ENCODE measurements around the gene LRWD1. TPM values are rescaled to one million over a fixed set of nuclear protein-coding genes. Genes with fewer than 3 reads are reported as not detected.

LRWD1 gene
- total and polyA plus RNA-seq, 2 of the 4 experiments (the other 2 are of a cell fraction), result 20.3 to 27.2 TPM

DNA sequence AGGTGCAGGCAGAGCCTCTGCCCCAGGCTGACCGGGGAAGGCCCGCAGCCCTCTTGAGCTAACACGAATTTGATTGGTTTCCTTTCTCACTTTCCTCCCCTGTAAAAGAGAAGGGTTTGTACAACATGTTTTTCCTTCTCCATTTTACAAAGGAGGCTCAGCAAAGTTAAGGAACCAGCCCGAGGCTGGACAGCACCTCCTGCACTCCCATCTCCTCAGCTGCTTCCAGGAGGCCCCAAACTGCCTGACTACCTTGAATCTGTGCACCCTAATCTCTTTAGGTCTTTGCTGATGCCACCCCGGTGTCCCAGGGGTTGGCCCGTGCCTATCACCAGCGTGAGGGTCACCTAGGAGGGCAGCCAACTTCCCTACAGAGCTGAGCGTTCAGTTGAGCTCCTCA lies 4.3 kb upstream of the LRWD1 start:
- no peaks in the 10 kb centered on the region for H3K27me3 ChIP-seq (ENCODE audit: control insufficient read depth, insufficient read depth, low read length)
- TF ChIP-seq NFE2L2 (IDR thresholded peaks at IDR 0.05; ENCODE audit: low read depth, low read length), result no peak
- no peak for TF ChIP-seq SMC3 (IDR thresholded peaks at IDR 0.05; ENCODE audit: low read depth, low read length)
- TF ChIP-seq, protein P1, sequence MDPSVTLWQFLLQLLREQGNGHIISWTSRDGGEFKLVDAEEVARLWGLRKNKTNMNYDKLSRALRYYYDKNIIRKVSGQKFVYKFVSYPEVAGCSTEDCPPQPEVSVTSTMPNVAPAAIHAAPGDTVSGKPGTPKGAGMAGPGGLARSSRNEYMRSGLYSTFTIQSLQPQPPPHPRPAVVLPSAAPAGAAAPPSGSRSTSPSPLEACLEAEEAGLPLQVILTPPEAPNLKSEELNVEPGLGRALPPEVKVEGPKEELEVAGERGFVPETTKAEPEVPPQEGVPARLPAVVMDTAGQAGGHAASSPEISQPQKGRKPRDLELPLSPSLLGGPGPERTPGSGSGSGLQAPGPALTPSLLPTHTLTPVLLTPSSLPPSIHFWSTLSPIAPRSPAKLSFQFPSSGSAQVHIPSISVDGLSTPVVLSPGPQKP (IDR thresholded peaks at IDR 0.05; ENCODE audit: borderline replicate concordance, low read depth, low read length), result no peak
- TF ChIP-seq RCOR1 (IDR thresholded peaks at IDR 0.05; ENCODE audit: insufficient replicate concordance, low read length), result no peak
- TF ChIP-seq FOS (IDR thresholded peaks at IDR 0.05; ENCODE audit: low read depth, low read length), result no peak
- no peak for TF ChIP-seq RAD21 (IDR thresholded peaks at IDR 0.05; ENCODE audit: low read length)
- no peak for TF ChIP-seq MAZ (IDR thresholded peaks at IDR 0.05; ENCODE audit: borderline replicate concordance, low read depth, low read length)
- TF ChIP-seq, protein P2, sequence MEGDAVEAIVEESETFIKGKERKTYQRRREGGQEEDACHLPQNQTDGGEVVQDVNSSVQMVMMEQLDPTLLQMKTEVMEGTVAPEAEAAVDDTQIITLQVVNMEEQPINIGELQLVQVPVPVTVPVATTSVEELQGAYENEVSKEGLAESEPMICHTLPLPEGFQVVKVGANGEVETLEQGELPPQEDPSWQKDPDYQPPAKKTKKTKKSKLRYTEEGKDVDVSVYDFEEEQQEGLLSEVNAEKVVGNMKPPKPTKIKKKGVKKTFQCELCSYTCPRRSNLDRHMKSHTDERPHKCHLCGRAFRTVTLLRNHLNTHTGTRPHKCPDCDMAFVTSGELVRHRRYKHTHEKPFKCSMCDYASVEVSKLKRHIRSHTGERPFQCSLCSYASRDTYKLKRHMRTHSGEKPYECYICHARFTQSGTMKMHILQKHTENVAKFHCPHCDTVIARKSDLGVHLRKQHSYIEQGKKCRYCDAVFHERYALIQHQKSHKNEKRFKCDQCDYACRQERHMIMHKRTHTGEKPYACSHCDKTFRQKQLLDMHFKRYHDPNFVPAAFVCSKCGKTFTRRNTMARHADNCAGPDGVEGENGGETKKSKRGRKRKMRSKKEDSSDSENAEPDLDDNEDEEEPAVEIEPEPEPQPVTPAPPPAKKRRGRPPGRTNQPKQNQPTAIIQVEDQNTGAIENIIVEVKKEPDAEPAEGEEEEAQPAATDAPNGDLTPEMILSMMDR (conservative IDR thresholded peaks at IDR 0.05; ENCODE audit: low read depth, low read length), result no peak
- TF ChIP-seq, protein P3, sequence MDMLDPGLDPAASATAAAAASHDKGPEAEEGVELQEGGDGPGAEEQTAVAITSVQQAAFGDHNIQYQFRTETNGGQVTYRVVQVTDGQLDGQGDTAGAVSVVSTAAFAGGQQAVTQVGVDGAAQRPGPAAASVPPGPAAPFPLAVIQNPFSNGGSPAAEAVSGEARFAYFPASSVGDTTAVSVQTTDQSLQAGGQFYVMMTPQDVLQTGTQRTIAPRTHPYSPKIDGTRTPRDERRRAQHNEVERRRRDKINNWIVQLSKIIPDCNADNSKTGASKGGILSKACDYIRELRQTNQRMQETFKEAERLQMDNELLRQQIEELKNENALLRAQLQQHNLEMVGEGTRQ (IDR thresholded peaks at IDR 0.05; ENCODE audit: low read depth, low read length), result no peak
- no peak for TF ChIP-seq CHD1 (IDR thresholded peaks at IDR 0.05; ENCODE audit: low read depth, low read length)
- TF ChIP-seq MAFK (IDR thresholded peaks at IDR 0.05; ENCODE audit: low read depth, low read length), result no peak
- POLR2A ChIA-PET (ENCODE audit: unreplicated experiment), result no interaction called here
- H3K4ac ChIP-seq (ENCODE audit: low read depth, low read length), result no peak overlapping the region
- DNase-seq (no peak), ATAC-seq (ENCODE audit: low read depth) (no peak)
- BruUV-seq (replicated peaks), result no TSS peak
- peak overlapping the region; percentile 58 for H2AFZ ChIP-seq (replicated peaks; ENCODE audit: low read length, poor library complexity)
- H4K5ac ChIP-seq (ENCODE audit: low read depth, low read length), result no peak overlapping the region
- no peak overlapping the region for H4K8ac ChIP-seq (ENCODE audit: low read depth in 2 of 2, low read length in 2 of 2)
- no peak overlapping the region for H2AK9ac ChIP-seq (replicated peaks; ENCODE audit: low read depth, low read length, poor library complexity)
- H3K4me2 ChIP-seq (ENCODE audit: low read depth, low read length), result no peak overlapping the region
- H3K27ac ChIP-seq (ENCODE audit: insufficient read depth, low read length), result no peak overlapping the region
- H3K9ac ChIP-seq (ENCODE audit: low read depth, low read length), result no peak overlapping the region
- dilution Hi-C loops (cut with HindIII; ENCODE audit: low sequenced_read_pairs, unreplicated experiment), result no loop called here
- peaks cover 12% of the 10 kb centered on the region for H4K20me1 ChIP-seq (ENCODE audit: insufficient read depth, low read length)
- H3K14ac ChIP-seq (replicated peaks; ENCODE audit: low read depth, low read length), result no peak overlapping the region
- H3K56ac ChIP-seq (ENCODE audit: extremely low read depth, insufficient read depth, low read length), result no peak overlapping the region
- intact Hi-C loops (cut with micrococcal nuclease), result no loop called here
- H3K4me3 ChIP-seq (ENCODE audit: insufficient read depth, low read depth, low read length), result no peak overlapping the region
- peaks cover 5% of the 10 kb centered on the region for H3K9me1 ChIP-seq (ENCODE audit: insufficient read depth, low read length)
- in situ Hi-C loops (cut with MboI; ENCODE audit: low sequenced_read_pairs), result no loop called here
- WGBS, 2 experiments (ENCODE audit: extremely low coverage in 2 of 2, insufficient read length in 1 of 2), result 100% methylated on average over 1 of the region's 8 CpGs; no CpG with 5 or more reads in 1 of the 2 experiments
- CTCF ChIA-PET, result no interaction called here
- H2BK5ac ChIP-seq (ENCODE audit: low read depth, low read length, poor library complexity, severe bottlenecking), result no peak overlapping the region
- no peak overlapping the region for H4K91ac ChIP-seq (ENCODE audit: insufficient read depth, low read depth, low read length)
- no peak overlapping the region for H2BK20ac ChIP-seq (ENCODE audit: low read depth, low read length)
- H3K4me1 ChIP-seq (ENCODE audit: control insufficient read depth, insufficient read depth, low read length), result peaks cover 12% of the 10 kb centered on the region
- H3K23ac ChIP-seq (ENCODE audit: low read depth, low read length), result no peak overlapping the region
- no peak overlapping the region for H2BK120ac ChIP-seq (ENCODE audit: low read depth, low read length)
- H3K36me3 ChIP-seq (ENCODE audit: control insufficient read depth, insufficient read depth, low read length), result peaks cover 26% of the 10 kb centered on the region
- H2BK15ac ChIP-seq (ENCODE audit: low read depth, low read length), result no peak overlapping the region
- no peak overlapping the region for H3K18ac ChIP-seq (ENCODE audit: low read depth, low read length)
- peaks cover 16 to 55% of the 10 kb centered on the region in 2 experiments for H3K79me1 ChIP-seq (ENCODE audit: low read depth in 1 of 2, low read length in 2 of 2)
- H2AK5ac ChIP-seq (ENCODE audit: low read depth, low read length), result no peak overlapping the region
- no peaks in the 10 kb centered on the region for H3K9me3 ChIP-seq (ENCODE audit: control insufficient read depth, insufficient read depth, low read length)

Measured in IMR-90 (cell line).